ENCODE results near the gene NDUFV2.

Gene NDUFV2

DNA sequence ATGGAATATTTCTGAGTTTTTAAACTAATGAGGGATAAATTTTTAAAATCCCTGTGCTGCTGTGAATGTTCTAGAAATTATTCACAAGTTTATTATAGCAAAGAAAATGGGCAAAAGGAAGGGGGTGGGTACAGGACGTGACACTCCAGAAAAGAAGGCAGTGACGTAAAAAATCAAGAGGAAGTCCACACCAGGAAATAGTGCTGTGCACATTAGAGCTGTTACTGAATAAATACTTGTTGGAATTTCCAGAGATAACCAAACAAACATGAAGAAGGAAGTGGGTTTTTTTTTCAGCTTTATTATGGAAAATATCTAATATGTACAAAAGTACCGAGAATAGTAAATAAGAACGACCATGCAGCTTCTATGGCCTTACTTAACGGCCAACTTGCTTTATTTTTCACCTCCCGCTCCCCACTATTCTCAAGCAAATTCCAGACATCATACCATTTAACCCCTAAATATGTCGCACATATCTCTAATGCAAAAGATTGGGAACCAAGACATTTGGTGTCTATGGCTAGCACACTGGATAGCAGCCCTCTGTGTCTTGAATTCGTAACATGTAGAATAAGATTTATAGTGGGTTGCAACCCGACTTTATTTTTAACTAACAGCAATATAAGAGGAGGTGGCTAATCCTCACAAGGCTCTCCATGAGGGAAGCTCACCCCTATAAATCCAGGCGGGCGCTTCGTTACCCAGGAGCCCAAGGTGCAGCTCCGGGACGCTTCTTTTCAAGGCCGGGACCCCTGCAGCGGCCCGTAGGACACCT, 580 bp upstream of the NDUFV2 start:
- Histone ChIP-seq H3K36me3 (no peaks in the 10 kb centered on the region), H3K27me3 (no peaks in the 10 kb centered on the region), H3K9me3 (no peaks in the 10 kb centered on the region), H3K4me1 (no peaks in the 10 kb centered on the region), H3K4me3 (ENCODE audit: low read depth, low read length) (peak overlapping the region; percentile 61)
- DNase-seq = no peak
- no peak for TF ChIP-seq CTCF (IDR thresholded peaks at IDR 0.05; ENCODE audit: low read depth, low read length)

DNA sequence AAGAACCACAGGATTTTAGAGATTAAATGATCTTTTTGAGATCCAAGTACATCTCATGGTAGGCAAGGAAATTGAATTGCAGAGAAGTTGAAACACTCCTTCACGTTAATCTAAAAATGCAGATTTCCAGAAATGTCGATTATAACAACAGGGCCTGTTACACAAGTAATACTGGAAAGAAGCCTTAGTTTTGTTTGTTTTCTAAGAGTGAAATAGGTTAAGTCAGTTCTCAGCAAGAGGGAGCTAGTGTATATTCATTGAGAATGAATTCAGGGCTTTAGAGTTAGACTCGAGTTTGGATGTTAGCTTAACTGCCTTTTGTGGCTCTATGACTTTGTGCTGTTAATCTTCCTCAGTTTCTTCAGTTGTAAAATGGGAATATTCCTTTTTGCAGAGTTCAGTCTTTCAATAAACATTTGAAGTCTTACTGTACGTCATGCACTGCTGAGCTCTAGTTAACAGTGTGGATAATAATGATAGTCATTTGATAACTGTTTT, 926 bp downstream of the NDUFV2 start:
- no peak for TF ChIP-seq CTCF (IDR thresholded peaks at IDR 0.05; ENCODE audit: low read depth, low read length)
- DNase-seq = no peak

DNA sequence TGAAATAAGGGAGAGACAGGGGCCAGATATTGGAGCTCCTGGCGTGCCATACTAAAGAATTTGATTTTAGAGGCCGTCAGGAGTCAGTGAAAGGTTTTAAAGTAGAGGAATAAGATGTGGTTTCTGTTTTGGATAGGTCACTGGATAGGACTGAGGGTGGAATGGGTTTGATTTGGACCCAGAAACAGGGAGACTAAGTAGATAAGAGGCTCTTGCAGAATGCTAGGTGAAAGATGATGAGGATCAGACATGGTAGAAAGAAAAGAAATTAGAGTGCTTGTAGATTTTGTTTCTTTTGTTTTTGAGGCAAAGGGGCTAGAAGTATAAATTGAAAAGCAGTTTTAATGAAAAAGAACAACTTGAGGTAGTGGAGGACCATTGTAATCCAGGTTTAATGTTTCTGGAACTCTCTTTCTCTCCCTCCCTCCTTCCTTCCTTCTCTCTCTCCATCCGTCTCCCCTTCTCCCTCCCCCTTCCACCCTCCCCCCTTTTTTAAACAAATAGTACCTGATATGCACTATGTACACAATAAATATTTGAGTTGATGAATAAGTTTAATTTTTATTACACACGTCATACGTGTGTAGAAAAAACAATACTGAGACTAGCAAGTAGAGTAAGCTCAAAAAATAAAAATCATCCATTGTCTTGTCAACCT, 1.9 kb downstream of the NDUFV2 start:
- DNase-seq = no peak
- Histone ChIP-seq H3K9me3 (no peaks in the 10 kb centered on the region), H3K4me3 (ENCODE audit: low read depth, low read length) (peak overlapping the region; percentile 88), H3K4me1 (no peaks in the 10 kb centered on the region), H3K36me3 (no peaks in the 10 kb centered on the region), H3K27me3 (no peaks in the 10 kb centered on the region)
- TF ChIP-seq CTCF (IDR thresholded peaks at IDR 0.05; ENCODE audit: low read depth, low read length) = no peak

More for the DNA sequence above, 926 bp downstream of the NDUFV2 start:
- no peaks in the 10 kb centered on the region for H3K27me3 ChIP-seq
- peak overlapping the region; percentile 88 for H3K4me3 ChIP-seq (ENCODE audit: low read depth, low read length)
- H3K36me3 ChIP-seq = no peaks in the 10 kb centered on the region
- H3K9me3 ChIP-seq = no peaks in the 10 kb centered on the region
- no peaks in the 10 kb centered on the region for H3K4me1 ChIP-seq

DNA sequence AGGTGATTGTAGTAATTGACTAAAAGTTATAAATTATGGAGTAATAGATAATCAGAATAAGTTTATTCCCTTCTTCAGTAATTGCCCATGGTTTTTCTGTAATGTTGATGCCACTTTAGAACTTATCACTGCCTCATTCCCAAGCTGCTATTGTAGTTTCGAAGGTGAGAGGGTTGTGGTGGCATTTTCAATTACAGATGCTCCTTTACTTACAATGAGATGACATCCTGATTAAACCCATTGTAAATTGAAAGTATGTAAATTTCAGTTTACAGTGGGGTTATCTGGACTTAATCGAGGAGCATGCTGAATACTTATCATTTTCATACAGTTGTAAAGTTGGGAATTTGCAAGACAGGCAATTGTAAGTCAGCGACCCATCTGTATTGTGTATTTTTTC, 2.9 kb downstream of the NDUFV2 start:
- no peak for TF ChIP-seq CTCF (IDR thresholded peaks at IDR 0.05; ENCODE audit: low read depth, low read length)
- DNase-seq = no peak
- no peaks in the 10 kb centered on the region for H3K4me1 ChIP-seq
- no peaks in the 10 kb centered on the region for H3K36me3 ChIP-seq
- no peak overlapping the region for H3K4me3 ChIP-seq (ENCODE audit: low read depth, low read length)
- no peaks in the 10 kb centered on the region for H3K9me3 ChIP-seq
- no peaks in the 10 kb centered on the region for H3K27me3 ChIP-seq

DNA sequence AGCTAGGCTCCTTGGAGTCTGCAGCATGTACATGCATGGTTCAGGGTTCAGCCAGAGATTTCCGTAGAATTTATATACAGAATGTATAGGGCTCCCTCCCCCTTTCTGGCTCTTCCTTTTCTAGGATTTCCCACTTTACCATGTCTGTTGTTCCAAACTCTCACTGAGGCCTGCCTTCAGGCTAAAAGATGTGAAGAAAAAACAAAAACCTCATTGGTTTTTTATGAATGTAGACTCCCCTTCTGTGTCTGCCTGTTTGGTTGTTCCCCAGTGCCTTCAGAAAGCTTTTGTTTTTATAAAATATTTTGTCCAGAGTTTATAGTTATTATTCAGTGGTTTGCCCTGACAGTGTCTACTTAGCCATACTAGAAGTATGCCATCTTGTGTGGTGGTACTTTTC, 3.6 kb downstream of the NDUFV2 start:
- no peak for TF ChIP-seq CTCF (IDR thresholded peaks at IDR 0.05; ENCODE audit: low read depth, low read length)

More for the DNA sequence above, 3.6 kb downstream of the NDUFV2 start:
- DNase-seq = no peak
- H3K36me3 ChIP-seq = no peaks in the 10 kb centered on the region
- no peaks in the 10 kb centered on the region for H3K9me3 ChIP-seq
- H3K27me3 ChIP-seq = no peaks in the 10 kb centered on the region
- H3K4me1 ChIP-seq = no peaks in the 10 kb centered on the region
- H3K4me3 ChIP-seq (ENCODE audit: low read depth, low read length) = no peak overlapping the region
